Right cardiac atrium (tissue), 5 donors: ENCODE measurements around the gene GALNT14. TPM values are rescaled to one million over a fixed set of nuclear protein-coding genes. Genes with fewer than 3 reads are reported as not detected.

Experiments
- ATAC-seq, 2 donors: fragments of 200-7000 bp; cut with Tn5 transposase; one replicate each; pipeline versions ENCODE4 v1.8.0 to v1.9.1; 2020; ENCODE audit warnings: moderate library complexity in 2 of 2, mild to moderate bottlenecking in 1 of 2
- DNase-seq, 3 donors: peaks; one replicate each; pipeline ENCODE4 v3.0.0-alpha.2; 2020
- H3K27ac ChIP-seq: one replicate; pipeline ENCODE4 v1.5.1; 2013; ENCODE audit warnings: mild to moderate bottlenecking, low read length, control low read depth, moderate library complexity
- H3K27me3 ChIP-seq: one replicate; pipeline ENCODE4 v1.6.1; 2013; ENCODE audit not compliant: control insufficient read depth, insufficient read depth
- H3K4me1 ChIP-seq: one replicate; pipeline ENCODE4 v1.6.1; 2013; ENCODE audit warnings: low read length; ENCODE audit not compliant: control insufficient read depth, insufficient read depth
- H3K4me3 ChIP-seq: one replicate; pipeline ENCODE4 v1.5.1; 2013; ENCODE audit warnings: low read length, control low read depth
- H3K9me3 ChIP-seq: one replicate; pipeline ENCODE4 v1.6.1; 2013; ENCODE audit warnings: low read length; ENCODE audit not compliant: control insufficient read depth
- WGBS: extraction: QIAGEN DNeasy Blood & Tissue Kit; methylation state at CpG from one replicate; pipeline ENCODE4 v1.1.7; 2013; 5-methylcytosine and 5-hydroxymethylcytosine counted together
- intact Hi-C, 4 donors: fragments of 100-400 bp; cut with DNase I; formaldehyde crosslinking; loops; one replicate each; pipeline versions ENCODE4 v1.11.0 to v1.14.0; 2022 to 2023
- polyA plus RNA-seq: library from polyadenylated mRNA; stranded (reverse); fragments of 200-250 nt; gene quantifications from one replicate; pipeline ENCODE4 v1.2.3, GENCODE V29; 2013
- total RNA-seq, 4 donors: library from RNA; stranded (reverse); fragmentation: NEBNext Ultra II Directional; extraction: Animal tissue kit (Norgen Biotek cat#: 25700); gene quantifications; one replicate each; pipeline ENCODE4 v1.2.1, GENCODE V29; 2021
- donor health status: healthy with polysubstance abuse.
- donor health status: DM: no; HTN: yes; CAD: no.
- donor health status: DM: no; HTN: no; CAD: no.
- donor health status: DM: no; HTN: yes; CAD: no; lungs with severe emphysema.
- donor health status: DM: yes; HTN: yes; CAD: no.

GALNT14 gene
- total and polyA plus RNA-seq, 5 donors = 0.21 to 0.25 TPM; not detected in 3

DNA sequence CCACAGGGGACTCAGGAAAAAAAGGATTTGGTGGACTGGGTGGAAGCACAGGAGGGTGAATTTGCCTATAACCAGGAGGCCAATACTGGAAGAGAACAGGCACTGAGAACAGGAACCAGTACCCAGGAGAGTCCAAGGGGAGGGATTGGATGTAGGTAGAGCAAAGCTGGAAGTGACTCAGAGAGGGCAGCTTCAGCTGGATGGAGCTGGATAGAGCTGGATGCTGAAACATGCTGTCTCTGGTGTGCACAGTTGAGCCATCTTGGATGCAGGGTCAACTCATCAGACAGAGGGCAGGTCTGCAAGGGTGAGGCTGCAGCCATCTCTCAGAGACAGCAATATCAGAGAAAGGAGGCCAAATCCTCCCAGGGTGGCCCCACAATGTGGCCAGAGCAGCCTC is 134.0 kb downstream of the GALNT14 start:
- no peaks in the 10 kb centered on the region for H3K27me3 ChIP-seq
- ATAC-seq = no peak

DNA sequence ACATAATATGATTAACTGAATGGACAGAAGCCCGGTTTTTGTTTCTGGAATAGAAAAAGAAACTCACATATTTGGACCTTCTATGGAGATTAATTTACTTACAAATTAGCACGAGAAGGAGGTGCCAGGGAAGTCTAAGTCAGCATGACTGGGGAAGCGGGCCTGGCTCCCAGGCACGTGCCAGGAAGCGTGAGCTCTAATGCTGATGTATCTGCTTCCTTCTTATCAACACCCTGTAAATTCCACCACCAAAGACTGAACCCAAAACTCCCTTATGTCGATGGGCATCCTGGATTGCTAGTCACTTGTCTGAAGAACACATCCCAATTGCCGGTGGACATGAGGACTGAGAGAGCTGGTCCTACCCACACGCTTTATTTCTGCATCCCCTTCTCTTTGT is 134.5 kb downstream of the GALNT14 start:
- H3K4me3 ChIP-seq = no peak overlapping the region

More for the DNA sequence above, 134.0 kb downstream of the GALNT14 start:
- intact Hi-C loops = no loop called here
- Histone ChIP-seq H3K9me3 (no peaks in the 10 kb centered on the region), H3K27ac (no peak overlapping the region), H3K4me1 (no peaks in the 10 kb centered on the region), H3K4me3 (no peak overlapping the region)
- no peak for DNase-seq

DNA sequence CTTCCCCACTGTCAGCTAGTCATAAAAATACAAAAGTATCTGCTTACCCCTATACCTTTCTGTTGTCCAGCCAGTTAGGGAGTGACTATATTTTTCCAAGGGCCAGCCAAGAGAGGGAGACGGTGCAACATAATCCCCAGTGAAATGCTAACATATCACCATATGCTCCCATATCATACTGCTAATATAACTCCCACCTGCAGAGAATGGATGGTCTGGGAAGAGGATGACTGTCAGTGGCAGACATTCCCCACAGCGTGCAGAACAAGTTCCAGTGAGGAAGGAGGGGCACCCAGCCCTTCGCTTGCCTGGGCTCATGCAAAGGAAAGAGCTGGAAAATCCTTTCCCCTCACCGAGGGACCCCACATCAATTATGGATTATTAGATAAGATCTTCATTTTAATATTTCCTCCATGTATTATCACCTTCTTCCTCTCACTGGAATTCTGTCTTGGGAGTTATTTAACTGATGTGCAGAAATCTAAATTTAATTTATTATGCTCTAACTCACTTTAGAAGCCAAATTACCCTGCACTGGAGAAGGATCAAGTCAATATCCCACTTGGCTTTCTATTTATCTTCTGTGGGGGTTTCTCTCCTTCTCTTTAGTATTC is 135.6 kb downstream of the GALNT14 start:
- intact Hi-C loops = no loop called here
- Histone ChIP-seq H3K4me1 (no peaks in the 10 kb centered on the region), H3K4me3 (no peak overlapping the region), H3K27ac (no peak overlapping the region), H3K27me3 (no peaks in the 10 kb centered on the region), H3K9me3 (no peaks in the 10 kb centered on the region)
- ATAC-seq (no peak), DNase-seq (no peak)
- WGBS = 73% methylated on average over 4 of the region's 4 CpGs

More for the DNA sequence above, 134.5 kb downstream of the GALNT14 start:
- Histone ChIP-seq H3K4me1 (no peaks in the 10 kb centered on the region), H3K27me3 (no peaks in the 10 kb centered on the region), H3K9me3 (no peaks in the 10 kb centered on the region), H3K27ac (no peak overlapping the region)
- intact Hi-C loops = no loop called here
- no peak for ATAC-seq
- 37% methylated on average over 8 of the region's 8 CpGs for WGBS
- DNase-seq = peak in 2 of 3 donors; percentile 36 to 69

DNA sequence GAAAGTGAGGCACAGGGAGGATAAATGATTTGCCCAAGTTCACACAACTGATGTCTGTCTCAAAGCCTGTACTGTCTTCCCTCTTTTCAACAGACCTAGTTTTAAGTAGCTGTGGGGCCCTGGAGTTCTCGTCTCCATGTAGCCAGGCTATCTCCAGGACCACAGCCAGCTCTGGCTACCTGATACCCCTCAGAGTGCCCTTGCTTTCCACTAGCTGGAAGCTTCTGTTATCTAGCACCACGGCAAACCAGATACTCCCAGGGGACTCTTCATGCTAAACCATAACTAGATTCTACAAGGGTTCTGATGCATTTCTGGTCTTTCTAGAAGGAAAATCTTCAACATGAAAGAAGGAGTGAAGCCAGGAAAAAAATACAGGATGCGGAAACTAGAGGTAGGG is 137.3 kb downstream of the GALNT14 start:
- no peak for ATAC-seq
- Histone ChIP-seq H3K27me3 (no peaks in the 10 kb centered on the region), H3K4me3 (no peak overlapping the region), H3K9me3 (no peaks in the 10 kb centered on the region), H3K4me1 (no peaks in the 10 kb centered on the region), H3K27ac (no peak overlapping the region)
- DNase-seq = no peak
- intact Hi-C loops = no loop called here
- 58% methylated on average over 3 of the region's 3 CpGs for WGBS

DNA sequence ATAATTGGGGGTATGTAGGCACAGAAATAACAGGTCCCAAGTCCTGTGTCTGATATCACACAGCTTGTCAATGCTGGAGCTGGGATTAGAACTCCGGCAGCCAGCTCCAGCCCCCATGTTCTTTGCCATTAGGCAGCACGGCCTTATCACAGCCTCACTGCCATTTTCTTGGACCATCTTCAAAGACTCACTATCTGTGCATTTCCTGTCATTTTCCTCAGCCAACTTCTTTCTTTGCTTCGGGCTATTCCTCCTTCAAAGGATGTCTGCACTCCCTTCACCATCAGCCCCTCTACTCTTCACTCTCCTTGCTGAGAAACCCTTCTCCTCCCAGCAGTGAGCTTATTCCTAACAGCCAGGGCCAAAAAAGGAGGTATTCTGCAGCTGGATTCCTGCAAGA is 139.6 kb downstream of the GALNT14 start:
- no peak overlapping the region for H3K27ac ChIP-seq
- no peaks in the 10 kb centered on the region for H3K4me1 ChIP-seq
- H3K27me3 ChIP-seq = no peaks in the 10 kb centered on the region
- WGBS = 35% methylated on average over 3 of the region's 3 CpGs
- intact Hi-C loops = no loop called here
- H3K9me3 ChIP-seq = no peaks in the 10 kb centered on the region
- DNase-seq (no peak), ATAC-seq (no peak)
- no peak overlapping the region for H3K4me3 ChIP-seq

DNA sequence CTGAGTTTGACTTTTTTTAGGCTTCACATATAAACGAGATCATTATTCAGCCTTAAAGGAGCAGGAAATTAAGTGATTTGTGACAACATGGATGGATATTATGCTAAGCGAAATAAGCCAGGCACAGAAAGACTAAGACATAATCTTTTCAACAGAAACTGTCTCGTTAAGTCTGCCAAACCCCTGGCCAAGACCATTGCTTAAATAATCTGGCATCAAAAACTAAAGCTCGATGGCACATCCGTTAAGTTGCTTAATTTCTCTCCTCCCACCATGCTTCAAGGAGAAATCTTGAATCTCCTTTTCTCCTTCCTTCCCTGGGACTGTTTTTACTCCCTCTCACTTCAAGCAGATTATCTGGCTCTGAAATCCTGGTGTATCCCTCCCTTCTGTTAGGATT is 140.3 kb downstream of the GALNT14 start:
- WGBS = 54% methylated on average over 5 of the region's 5 CpGs
- DNase-seq (no peak), ATAC-seq (no peak)
- intact Hi-C loops = no loop called here
- no peak overlapping the region for H3K27ac ChIP-seq
- H3K9me3 ChIP-seq = no peaks in the 10 kb centered on the region
- H3K4me3 ChIP-seq = no peak overlapping the region
- H3K27me3 ChIP-seq = no peaks in the 10 kb centered on the region
- no peaks in the 10 kb centered on the region for H3K4me1 ChIP-seq

DNA sequence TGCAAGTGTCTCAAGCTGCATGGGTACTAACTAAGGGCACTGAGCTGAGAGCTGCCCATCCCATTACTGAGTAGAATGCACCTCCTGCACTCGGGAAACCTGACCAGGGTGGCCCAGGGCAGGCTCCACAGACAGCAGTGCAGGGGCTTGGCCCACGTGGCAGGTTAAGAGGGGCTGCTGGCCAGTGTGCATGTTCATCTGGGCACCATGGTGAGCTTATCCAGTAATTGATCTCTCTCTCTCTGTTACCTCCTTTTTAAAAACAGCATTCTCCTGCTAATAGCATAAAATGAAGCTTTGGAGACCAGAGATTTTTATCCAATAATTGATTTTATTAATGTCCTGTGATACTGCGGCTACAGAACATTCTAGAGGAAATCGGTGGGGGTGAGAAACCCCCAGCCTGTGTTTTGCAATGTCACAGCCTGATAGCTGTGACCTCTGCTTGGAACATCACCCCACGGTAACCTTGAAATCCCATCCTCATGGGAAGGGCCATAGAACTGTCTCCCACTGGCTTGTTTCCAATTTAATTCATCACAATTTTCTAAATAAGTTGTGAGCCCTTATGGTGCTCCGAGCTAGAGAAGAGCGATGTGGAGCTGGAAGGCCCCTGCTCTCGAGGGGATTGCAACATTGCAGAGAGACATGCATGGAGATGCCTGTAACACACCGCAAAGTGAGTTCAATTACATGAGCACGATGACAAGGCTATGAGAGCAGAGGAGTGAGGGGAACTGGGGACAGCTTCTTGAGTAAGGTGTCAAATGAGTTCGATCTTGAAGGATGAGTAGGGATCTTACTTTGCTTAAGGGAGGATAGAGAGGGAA is 143.8 kb downstream of the GALNT14 start:
- Histone ChIP-seq H3K9me3 (no peaks in the 10 kb centered on the region), H3K4me3 (no peak overlapping the region), H3K4me1 (no peaks in the 10 kb centered on the region), H3K27me3 (no peaks in the 10 kb centered on the region), H3K27ac (no peak overlapping the region)
- no peak for ATAC-seq
- WGBS = 69% methylated on average over 11 of the region's 11 CpGs
- intact Hi-C loops = no loop called here
- DNase-seq = no peak

DNA sequence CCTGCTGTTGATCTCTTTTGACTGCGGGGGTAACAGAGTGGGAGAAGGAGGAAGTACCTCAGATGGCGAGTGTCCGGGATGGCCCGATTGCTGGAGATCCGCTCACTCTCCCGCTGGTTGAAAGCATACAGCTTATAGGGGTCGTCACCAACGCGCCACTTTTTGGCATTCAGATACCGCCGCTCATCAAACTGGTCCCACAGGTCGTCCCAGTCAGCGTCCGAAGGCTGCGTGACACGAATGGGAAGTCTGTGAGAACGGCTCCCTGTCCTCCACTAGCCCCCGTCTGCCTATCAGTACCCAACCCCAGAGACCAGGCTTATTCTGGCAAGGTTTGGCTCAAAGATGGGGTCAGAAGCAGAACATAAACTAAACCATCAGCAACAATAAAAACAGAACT is 145.5 kb downstream of the GALNT14 start:
- Histone ChIP-seq H3K27me3 (no peaks in the 10 kb centered on the region), H3K4me3 (no peak overlapping the region), H3K9me3 (no peaks in the 10 kb centered on the region), H3K4me1 (no peaks in the 10 kb centered on the region), H3K27ac (no peak overlapping the region)
- ATAC-seq (no peak), DNase-seq (no peak)
- intact Hi-C loops = no loop called here
- WGBS = 93% methylated on average over 18 of the region's 18 CpGs

DNA sequence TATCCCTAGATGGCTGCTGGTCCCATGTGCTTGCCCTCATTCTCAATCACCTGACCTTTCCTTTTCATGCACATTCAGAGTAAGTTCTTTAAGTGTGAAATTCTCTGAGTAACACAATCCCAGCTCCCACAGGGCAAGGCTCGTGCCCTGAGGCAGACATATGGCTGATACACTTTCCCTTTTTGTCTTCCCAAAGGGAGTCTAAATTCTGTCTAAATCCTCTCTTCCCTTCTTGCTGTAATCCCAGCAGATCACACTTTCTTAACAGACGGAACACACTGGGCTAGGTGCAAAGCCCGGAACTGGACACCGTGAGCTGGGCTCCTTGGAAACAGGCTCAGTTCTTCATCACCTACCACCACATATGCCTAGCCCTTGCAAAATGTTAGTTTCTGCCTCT is 147.6 kb downstream of the GALNT14 start:
- H3K27ac ChIP-seq = no peak overlapping the region
- H3K4me3 ChIP-seq = no peak overlapping the region
- ATAC-seq = no peak
- no peak for DNase-seq
- H3K9me3 ChIP-seq = no peaks in the 10 kb centered on the region
- 48% methylated on average over 4 of the region's 4 CpGs for whole genome bisulfite sequencing
- intact Hi-C loops = no loop called here
- no peaks in the 10 kb centered on the region for H3K27me3 ChIP-seq
- H3K4me1 ChIP-seq = no peaks in the 10 kb centered on the region

DNA sequence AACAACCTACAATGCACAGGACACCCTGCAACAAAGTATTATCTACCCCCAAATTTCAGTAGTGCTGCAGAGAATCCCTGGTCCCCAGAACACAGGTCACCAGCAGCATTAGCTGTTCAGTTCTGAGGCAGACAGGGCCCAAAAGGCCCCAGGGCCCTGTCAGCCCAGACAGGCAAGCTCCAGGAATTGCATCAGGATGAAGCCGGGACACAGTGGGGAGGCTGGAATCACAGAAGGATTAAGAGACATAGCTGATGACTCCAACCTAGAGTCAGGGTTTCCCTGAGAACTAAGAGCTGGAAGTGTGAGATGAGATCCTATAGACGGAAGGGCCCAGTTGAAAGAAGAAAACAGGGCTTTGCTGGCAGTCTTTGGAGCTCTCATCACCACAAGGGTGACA is 148.1 kb downstream of the GALNT14 start:
- 78% methylated on average over 2 of the region's 2 CpGs for WGBS

DNA sequence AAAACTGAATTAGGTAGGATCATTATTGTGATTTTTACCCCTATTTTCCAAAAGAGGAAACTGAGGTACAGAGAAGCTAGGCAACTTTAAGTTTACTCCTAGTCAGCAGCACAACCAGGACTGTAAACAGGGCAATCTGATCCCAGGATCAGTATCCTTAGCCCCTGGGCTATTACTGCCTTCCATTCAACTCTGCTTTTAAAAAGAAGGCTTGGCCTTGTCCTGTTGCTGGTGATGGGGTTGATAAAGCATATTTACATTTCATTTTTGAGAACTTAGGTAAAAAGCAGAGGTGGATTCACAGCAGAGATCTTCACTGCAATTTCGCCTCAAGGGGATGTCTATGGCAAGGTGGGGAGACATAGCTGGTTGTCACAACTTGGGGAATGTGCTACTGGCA is 148.5 kb downstream of the GALNT14 start:
- intact Hi-C loops = no loop called here
- no peak for DNase-seq
- H3K27me3 ChIP-seq = no peaks in the 10 kb centered on the region
- no peak overlapping the region for H3K27ac ChIP-seq
- H3K9me3 ChIP-seq = no peaks in the 10 kb centered on the region
- H3K4me3 ChIP-seq = no peak overlapping the region
- H3K4me1 ChIP-seq = peaks cover under 1% of the 10 kb centered on the region
- ATAC-seq = no peak
- 93% methylated on average over 1 of the region's 1 CpG for WGBS

More for the DNA sequence above, 148.1 kb downstream of the GALNT14 start:
- Histone ChIP-seq H3K4me3 (no peak overlapping the region), H3K27me3 (no peaks in the 10 kb centered on the region), H3K9me3 (no peaks in the 10 kb centered on the region), H3K4me1 (no peaks in the 10 kb centered on the region), H3K27ac (no peak overlapping the region)
- no peak for DNase-seq
- intact Hi-C loops = no loop called here
- no peak for ATAC-seq
